NOMO-1 treated with DMSO at 0.1 percent for 48 hours (cell line): Measurements from ENCODE around the gene PBX1.

ENCODE experiments used
- DNase-seq: peaks from one replicate; lab custom pipeline; 2025; ENCODE audit not compliant: unreplicated experiment; lab: John Stamatoyannopoulos, UW

The PBX1 gene

DNA sequence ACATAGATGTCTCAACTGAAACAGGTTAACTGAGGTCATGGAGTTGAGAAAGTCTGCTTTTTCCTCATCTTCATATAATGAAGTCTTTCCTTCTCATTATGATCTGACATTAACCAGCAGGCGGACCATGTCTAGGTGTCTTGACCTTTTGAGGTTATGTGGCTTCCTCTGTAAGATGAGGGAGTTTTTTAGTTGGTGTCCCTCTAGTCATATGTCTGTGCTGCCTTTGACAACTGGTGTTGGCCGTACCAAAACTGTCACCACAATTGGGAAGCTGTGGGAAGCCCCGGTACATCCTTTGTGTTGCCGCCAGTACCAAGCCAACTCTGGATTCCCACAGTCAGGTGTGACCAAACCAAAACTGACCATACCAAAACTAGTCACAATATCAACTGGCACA, 105.1 kb downstream of the PBX1 start:
- DNase-seq = peak; percentile 49

DNA sequence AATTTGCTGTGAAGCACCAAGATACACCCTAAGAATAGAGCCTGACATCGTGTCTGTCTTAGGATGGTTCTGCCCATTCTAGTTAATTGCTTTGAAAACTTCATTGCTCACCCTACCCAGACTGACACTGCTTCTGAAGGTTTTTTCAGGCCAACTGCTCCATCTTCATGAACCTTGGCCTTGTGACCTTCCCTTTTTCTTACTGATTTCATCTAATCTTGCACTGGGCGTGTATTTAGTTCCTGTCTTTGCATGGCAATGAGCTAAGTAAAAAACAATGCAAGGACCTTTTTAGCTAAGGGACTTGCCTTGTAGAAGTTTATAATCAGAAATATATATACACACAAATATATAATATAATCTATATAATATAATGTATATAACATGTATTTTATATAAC, 108.0 kb downstream of the PBX1 start:
- peak; percentile 59 for DNase-seq

DNA sequence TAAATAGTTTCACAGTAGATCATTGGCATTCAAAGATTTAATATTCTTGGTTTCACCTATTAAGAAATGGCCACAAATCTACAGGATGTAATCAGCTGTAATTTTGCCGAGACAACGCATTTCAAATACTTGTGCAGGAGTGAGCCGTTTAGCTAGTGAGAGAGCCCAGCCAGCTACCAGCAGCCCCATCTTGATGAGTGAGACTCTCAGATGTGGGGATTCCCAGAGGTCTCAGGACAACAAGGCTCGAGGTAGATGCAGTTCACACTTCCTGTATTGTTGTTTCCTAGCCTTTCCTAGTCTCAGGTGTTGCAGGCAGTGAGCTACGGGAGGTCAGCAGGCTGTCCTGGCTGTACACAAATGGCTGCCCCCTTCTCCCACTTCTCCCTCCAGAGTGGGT, 108.6 kb downstream of the PBX1 start:
- DNase-seq = no peak

DNA sequence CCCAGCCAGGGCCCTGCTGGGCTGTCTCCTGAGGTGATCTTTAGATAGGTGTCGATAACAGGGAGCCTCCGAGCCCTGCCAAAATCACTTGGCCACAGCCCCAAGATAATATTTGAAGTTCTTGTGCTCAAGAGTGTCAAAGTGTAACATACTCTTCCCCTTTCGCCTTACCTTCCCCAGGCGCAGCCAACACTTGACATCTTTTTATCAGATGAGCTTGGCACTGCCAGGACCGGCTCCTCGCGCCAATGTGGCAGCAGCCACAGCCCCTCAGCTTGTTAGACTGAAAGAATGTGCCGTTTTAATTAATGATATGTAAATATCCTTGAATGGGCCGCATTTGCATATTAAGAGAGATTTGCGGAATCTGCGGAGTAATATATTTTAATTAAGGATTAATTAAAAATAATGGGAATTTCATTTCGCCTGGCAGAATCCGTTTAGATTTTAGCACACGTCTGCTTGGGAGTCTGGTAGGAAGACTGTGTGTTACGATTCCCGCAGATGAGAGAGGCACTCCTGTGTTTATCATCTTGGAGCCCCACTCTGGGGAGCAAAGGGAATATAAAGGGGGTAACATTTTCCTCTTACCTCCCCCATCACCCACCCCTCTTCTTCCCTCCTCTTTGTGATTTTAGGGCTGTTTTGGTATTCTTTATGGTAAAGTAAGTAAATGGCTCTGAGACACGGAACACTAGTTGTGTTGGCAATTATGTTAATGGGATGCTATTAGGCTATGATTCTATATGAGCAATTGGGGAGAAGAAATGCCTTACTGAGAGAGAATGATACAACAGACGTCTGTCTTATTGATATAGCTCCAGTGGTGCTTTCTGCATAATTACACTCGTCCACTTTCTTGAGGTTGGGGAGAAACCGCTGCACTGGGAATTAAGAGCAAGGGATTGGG, 109.8 kb downstream of the PBX1 start:
- no peak for DNase-seq

DNA sequence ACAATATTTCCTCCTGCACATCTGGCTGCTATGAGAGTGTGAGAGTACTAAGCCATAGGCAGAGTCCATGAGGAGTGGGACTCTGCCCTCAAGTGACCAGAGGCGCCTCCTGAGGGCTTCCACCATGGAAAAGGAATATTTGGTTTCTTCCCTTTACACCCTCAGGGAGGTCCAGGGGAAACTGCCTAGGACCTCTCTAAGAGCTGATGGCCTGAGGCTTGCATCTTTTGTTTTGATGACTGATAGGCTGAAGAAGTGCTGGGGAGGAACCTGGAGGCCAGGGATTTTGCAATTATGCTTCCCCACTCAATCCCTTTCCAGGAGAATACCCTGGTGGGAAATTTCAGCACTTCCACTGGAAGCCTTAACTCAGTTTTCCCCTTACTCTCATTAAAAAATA, 111.0 kb downstream of the PBX1 start:
- DNase-seq = no peak

DNA sequence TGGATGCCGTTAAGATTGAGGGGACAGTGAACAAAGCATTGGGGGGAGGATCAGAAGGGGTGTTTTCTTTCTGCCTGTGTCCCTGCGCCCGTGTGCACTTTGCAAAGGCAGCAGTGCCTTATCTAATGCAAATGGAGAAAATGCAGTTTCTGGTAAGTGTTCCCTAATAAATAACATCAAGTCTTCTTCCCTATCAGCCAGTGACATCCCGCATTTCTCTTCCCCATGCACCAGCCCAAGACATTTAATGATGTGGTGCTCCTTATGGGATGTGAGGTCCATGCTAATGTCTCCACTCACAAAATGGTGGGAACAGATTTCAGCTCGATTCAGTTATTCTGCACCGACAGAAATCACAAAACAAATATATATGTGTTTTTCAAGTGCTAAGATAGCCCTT, 111.8 kb downstream of the PBX1 start:
- no peak for DNase-seq

DNA sequence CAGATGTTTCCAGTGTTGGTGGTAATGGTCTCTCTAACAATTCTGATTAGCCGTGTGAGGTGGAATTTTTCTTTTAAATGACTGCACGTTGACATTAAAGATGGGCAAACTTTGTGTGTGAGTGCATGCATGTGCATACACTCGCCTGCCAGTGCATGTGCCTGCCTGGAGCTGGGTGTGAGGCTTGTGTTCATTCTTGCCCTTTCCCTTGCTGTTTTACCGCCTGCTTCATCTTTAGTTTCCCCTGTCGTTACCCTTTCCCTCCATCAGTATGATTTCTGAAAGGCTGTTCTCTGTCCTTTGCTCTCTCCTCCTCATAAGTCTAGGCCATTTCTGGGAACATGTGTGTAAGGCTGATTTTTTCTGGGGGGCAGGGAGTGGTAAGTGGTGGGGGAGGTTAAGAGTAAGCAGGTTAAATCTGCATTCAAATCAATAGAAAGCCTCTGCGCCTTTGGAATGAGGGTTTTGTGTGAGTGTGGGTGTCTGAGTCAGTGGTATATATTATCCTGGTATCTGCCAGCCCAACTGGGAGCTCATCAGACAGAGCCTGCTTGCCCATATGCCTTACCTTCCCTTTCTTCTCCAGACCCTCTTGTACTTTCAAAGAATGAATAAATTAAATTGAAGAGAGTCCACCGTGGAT, 112.5 kb downstream of the PBX1 start:
- DNase-seq = no peak

DNA sequence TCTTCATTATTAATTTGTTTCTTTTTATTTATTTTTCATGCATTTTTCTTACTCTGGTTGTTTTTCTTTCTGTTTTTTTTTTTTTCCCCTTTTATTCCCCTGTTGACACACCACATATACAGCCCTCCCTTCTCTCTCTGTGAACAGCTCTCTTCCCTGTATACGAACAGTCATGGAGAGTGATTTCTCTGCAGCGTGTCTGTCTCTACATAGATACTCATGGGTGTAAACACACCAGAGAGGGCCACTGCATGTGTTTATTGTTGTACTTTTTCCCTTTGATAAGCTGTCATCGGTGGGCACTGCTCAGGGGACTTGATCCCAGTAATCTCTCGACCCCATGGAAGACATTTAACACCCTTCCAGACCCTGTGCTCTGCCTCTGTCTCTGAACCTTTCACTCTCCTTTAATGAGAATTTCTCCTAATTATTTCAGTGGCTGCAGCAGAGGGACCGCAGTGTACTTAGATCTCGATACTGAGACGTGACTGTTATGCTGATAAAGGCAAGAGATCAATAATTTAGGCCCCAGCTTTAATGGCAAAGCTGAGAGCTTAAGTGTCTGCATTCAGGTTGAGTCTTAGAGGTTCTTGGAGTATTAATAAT, 113.1 kb downstream of the PBX1 start:
- no peak for DNase-seq

DNA sequence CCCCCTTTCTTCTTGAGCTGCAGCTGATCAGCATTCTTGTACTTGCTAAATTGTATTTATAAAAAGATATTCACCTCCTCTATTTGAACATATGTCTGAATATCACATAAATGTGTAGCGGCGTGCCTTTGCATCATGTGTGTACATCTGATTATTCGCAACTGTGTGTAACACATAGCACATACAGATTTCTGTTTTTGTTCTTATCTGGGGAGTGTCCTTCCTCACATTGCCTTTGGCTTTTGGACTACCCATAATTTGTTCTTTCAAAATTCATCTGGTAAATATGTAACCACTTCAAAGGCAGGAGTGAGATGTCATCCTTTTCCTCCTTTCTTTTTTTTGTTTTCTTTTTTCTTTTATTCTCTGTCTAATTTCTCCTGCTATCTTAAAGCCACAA, 113.6 kb downstream of the PBX1 start:
- no peak for DNase-seq

DNA sequence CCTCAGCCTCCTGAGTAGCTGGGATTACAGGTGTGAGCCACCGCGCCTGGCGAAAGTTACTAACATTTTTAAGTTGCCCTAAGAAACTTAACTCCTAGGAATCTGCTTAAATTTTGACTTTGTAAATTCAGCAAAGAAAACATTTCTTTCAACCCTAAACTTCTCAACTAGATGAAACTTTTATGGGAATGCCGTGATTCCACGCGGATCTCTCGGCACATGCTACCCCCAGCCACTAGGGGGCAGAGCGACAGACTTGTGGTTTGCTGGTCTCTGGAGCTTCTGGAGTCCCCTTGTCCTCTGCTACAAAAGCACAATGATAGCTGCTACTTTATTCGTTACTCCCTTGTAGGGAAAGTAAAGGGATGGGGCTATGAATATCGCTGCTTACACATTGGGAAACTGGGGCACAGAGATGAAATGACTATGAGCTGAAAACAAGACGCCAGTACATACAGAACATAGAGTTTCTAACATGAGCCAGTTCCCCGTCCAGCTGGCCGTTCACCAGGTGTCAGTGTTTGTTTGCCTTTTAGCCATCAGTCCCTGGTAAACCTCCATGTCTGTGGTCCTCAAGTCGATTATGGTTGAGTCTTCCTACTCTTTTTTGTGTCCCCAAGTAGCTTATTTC, 114.7 kb downstream of the PBX1 start:
- no peak for DNase-seq

DNA sequence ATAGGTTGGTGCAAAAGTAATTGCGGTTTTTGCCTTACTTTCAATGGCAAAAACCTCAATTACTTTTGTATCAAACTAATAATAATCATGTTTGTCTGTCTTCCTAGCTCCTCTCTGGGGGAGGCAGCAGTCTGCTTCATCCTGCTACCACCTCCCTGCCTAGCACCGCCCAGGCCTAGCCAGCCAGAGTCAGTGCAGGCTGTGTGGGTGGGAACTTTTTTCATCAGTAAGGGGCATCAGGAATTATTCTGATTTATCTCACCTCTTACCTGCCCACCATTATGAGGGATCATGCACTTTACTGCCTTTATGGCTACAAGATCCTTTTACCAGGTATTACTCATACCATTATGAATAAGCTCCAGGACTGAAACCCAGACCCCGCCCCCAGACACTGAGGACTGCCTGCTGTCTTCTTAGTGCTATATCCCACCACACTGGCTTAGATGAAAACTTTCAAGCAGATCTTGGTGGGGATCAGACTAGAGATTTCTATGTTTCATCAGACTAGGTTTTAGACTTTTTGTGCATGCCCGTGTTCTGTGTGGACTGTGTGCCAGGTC, 116.4 kb downstream of the PBX1 start:
- DNase-seq = no peak

DNA sequence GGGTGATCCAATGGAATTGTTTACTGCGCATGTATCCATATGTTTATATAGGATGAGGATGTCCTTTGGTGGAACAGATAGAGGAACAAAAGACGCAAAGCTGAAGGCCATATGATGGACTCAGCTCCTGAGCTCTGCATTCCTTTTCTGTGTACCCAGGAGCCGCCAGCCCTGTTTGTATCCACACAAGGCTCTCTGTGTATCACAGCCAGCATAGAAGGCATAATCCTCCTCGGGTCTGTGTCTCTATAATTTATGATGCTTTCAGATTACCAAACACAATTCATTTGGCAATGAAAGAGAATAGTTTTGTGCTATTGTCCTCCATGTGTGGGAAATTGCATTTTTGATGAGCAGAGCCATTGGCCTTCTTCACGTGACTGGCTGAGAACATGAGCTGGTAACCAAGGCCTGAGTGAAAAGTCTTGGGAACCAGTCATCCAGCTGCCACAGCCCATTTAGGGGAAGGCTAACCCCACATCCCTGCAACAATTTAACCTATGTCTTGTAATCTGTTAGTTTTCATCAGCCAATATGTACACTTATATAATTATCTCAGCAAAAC, 119.2 kb downstream of the PBX1 start:
- DNase-seq = no peak

DNA sequence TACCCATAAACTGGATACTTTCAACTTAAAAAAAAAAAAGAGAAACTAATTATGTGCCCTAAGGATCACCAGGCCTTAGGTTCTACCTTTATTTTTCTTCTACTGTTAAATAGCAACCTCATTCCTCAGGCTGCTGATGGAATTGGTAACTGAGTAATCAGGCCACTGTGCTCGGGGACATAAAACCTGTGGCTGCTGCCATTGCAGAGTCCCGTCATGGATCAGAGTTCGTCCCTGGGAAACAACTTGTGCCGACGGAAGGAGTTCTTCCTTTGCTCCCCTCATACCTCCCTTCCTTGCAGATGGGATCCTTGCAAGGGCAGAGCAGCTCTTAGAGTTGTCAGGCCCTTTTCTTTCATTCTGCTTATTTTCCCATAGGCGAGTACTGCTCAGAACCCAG, 123.6 kb downstream of the PBX1 start:
- DNase-seq = no peak

DNA sequence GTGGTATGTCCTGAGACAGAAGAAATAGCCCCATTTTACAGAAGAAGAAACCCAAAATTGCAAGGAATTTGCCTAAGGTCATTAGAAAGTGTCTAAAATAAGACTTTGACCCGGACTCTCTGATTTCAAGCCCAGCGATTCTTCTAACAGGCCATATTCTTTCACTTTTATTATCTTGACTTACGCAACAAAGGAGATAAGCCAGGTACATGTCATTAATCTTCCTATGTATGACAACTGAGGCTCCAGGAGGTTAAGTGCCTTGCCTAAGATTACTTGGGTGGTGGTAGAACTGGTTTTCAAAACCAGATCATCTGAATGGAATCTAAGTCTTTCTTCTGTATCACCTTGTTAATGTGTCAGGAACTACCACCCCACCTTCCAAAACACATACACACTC, 124.3 kb downstream of the PBX1 start:
- no peak for DNase-seq

DNA sequence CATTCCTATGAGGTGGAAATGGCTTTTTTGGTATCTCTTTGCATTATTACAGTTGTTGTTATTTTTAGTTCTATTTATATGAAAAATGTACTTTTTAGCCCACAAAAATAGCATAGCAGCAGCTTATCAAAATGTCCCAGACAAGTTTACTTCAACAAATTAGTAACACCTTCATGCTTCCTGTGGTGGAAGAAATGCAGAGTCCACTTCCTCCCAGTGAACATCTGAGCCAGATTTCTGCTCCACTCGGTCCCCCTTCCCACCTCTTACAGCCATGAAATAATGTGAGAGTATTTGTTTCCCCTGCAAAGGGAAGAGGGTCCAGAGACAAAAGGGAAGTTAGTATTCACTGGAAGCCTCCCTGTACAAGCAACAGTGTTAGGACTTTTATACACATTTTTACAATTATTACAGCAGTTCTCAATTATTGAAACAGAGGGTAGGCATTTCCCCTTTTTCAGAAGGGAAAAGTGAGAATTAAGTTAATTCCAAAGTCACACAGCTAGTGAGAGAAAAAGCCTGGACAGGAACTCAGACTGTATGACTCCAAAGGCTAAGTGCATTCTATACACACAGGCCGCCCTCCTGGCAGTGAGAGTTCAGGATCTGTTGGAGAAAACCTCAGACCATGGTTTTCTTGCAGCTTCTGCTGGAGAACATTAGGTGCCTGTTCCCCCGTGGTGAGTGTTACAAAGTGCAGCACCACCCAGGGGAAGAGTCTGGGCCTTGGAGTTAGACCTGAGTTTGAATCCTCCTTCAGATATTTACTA, 126.5 kb downstream of the PBX1 start:
- peak; percentile 18 for DNase-seq

DNA sequence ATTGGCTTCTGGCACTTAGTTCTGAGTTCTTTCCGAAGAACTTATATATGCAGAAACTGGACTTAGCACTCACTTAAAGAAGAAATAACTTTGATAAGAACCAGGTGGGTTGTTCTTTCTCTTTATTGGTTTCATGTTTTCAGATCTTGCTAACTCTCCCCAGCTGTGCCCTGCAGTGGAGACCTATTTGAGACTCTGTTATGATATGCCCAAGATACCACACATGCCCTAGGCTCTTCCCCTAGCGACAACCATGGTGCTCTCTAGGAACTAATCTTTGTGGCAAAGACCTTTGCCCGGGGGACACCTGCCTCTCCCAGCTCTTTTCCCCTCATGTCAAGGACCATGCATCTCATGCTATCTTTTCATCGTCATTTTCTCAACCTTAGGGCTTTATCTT, 128.8 kb downstream of the PBX1 start:
- no peak for DNase-seq

DNA sequence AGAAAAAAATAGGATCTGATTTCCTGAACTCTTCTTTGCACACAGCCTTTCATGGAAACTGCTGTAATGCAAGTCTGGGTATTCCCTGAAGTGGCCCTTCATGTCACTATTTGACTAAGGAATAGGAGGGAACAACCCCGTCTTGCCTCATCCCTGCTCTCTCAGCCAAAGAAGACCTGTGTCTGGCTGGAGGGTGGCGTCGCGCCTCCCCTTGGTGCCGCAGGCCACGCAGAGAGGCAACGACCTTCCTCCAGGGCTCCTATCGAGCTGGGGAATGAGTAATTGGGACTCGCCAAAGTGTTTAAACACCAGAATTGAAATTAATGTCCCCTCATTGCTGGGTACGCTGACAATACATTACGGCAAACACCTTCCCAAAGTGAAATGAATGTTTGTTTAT, 129.8 kb downstream of the PBX1 start:
- no peak for DNase-seq

DNA sequence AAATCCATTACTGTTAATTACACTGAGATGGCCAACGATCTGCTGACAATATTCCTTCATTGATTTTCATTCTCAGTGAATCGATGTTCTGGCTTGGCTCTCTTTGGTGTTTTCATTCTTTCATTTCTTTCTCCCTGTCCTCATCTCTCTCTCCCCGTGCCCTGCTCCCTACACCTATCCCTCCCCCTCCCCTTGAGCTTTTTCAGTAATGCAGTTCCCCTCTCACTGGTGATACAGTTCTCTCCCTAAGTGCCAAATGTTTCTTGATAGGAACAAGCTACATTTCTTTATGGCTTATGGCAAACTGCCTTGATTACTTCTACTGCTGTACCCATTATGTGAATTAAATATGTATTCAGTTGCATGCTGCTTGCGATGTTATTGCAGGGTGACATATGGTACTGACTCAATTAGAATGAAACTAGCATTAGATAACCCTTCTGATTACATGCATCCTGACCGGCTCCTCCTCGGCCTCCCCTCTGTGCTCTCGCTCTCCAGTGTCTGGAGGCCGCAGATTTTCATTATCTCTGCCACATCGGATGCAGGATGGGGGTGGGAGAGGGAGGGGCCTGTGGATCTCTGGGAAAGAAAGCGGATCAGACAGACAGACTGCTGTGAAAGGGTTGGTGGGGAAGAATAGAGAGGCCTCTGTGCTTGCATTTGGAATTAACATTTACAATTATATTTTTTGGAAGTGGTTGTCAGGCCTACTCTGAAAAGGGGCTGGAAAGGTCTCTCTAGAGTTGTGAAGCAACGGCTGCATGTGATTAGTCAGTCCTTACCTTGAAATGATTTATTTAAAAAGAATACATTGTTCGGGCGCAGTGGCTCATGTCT, 130.9 kb downstream of the PBX1 start:
- DNase-seq = no peak

DNA sequence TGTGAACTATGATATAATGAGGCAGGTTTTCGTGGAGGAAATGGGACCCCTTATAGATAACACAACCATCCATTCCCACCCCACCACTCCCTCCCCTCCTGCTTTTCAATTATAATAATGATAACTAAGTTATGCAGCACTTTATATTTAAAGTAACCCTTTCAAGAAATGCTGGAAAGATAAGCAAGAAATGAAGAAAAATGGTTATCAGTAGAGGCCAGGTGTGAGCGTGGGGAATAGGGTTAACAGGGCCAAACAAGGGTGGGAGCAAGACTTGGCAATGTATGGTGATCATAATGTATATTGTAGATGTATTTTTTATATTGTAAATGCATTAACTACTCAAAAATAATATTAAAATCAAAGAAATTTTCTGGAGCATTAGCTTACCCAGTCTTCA, 133.4 kb downstream of the PBX1 start:
- DNase-seq = no peak
